ENCODE results near the gene CARF. TPM values are rescaled to one million over a fixed set of nuclear protein-coding genes. Genes with fewer than 3 reads are reported as not detected.

Gene CARF
- total RNA-seq, 1 donor from 2014 or later = 16.8 TPM

DNA sequence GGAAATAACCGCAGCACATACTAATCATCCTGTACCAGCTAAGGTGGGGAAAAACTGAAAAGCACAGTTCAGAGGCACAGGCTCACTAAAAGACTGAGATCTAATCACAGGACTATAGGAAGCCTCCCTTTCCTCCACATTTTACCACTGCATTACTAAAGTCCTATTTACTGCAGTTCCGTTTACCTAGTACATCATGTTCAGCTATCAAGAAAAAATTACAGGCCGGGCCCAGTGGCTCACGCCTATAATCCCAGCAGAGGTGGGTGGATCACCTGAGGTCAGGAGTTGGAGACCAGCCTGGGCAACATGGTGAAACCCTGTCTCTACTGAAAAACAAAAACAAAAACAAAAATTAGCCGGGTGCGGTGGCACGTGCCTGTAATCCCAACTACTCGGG, 91.6 kb downstream of the CARF start:
- TF ChIP-seq, protein P1, sequence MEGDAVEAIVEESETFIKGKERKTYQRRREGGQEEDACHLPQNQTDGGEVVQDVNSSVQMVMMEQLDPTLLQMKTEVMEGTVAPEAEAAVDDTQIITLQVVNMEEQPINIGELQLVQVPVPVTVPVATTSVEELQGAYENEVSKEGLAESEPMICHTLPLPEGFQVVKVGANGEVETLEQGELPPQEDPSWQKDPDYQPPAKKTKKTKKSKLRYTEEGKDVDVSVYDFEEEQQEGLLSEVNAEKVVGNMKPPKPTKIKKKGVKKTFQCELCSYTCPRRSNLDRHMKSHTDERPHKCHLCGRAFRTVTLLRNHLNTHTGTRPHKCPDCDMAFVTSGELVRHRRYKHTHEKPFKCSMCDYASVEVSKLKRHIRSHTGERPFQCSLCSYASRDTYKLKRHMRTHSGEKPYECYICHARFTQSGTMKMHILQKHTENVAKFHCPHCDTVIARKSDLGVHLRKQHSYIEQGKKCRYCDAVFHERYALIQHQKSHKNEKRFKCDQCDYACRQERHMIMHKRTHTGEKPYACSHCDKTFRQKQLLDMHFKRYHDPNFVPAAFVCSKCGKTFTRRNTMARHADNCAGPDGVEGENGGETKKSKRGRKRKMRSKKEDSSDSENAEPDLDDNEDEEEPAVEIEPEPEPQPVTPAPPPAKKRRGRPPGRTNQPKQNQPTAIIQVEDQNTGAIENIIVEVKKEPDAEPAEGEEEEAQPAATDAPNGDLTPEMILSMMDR (IDR thresholded peaks at IDR 0.05; ENCODE audit: unreplicated experiment) = no peak
- Mint-ChIP-seq H3K27me3 (ENCODE audit: low read depth) (no peaks in the 10 kb centered on the region), H3K36me3 (no peaks in the 10 kb centered on the region), H3K27ac (no peak overlapping the region), H3K4me3 (no peak overlapping the region), H3K4me1 (peaks cover 11% of the 10 kb centered on the region), H3K9me3 (peaks cover 2% of the 10 kb centered on the region)
- DNase-seq (ENCODE audit: low spot score in 2 of 2, unreplicated experiment in 2 of 2) = no peak

DNA sequence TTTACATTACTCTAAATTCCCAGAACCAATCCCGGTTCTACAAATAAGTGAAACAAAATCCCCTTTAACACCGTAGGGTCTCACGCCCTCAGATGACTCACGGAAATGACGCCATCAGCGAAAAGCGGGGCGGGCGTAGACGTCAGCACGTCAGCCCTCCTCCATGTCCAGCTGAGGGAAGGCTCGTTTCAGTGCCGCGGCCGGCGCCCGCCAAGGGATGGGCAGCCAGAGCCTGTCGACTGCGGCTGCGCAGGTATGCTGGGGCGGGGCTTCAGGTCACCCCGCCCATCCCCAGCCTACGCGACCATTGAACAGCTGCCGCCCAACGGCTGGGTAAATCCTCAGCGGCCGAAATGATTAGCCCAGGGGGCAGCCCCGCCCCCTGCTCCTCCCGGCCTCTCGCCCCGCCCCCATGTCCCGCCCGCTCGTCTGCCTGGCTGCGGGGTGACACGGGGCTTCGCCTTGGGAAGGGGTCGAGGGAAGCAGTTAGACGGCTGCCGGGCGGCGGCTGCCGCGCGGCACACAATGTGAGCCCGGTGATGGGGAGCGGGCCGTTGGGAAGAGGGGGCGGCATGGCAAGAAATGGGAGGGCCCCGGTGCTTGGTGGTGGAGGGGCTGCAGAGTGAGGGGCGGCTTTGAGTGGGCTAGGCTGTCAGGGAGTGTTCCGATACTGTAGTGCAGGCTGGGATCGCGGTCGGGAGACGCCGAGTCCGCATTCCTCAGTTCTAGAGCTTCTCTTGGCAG, 102.6 kb downstream of the CARF start, which contains the start of gene NBEAL1:
TSS of gene NBEAL1 (plus strand) at position 420 of the 744 bp plus-strand sequence. CDS start 1,510 bp downstream, outside the sequence.
- no peaks in the 10 kb centered on the region for H3K9me3 Mint-ChIP-seq
- H3K27ac Mint-ChIP-seq = peak within 1 kb of the TSS; percentile 99
- H3K27me3 Mint-ChIP-seq (ENCODE audit: low read depth) = peaks cover 11% of the 10 kb centered on the region
- no peaks in the 10 kb centered on the region for H3K36me3 Mint-ChIP-seq
- DNase-seq (ENCODE audit: low spot score in 2 of 2, unreplicated experiment in 2 of 2) = peak; percentile 97 to 99
- peaks cover 37% of the 10 kb centered on the region for H3K4me1 Mint-ChIP-seq
- H3K4me3 Mint-ChIP-seq = peak within 1 kb of the TSS; percentile 96
- TF ChIP-seq, protein P1 (IDR thresholded peaks at IDR 0.05; ENCODE audit: unreplicated experiment) = no peak

DNA sequence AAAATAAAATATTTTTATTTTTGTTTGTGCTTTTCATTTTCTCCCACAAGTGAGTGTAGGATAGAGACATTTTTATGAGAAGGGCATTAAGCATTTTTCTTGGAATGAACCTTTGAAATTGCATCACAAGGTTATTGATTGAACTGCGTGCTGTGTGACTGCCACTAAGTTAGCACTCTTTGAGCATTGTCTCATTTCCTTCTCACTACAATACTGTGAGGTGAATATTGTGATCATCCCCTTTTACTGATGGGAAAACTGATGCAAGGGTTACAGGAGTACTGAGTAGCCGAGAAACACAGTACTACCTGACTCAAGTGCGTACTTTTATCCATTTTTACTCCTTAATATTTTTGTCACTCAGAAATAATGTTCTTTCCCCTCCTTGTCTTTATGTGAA, 104.6 kb downstream of the CARF start:
- Mint-ChIP-seq H3K36me3 (no peaks in the 10 kb centered on the region), H3K27me3 (ENCODE audit: low read depth) (peaks cover under 1% of the 10 kb centered on the region), H3K4me1 (peaks cover 37% of the 10 kb centered on the region), H3K4me3 (peak overlapping the region; percentile 43), H3K27ac (peak overlapping the region; percentile 74), H3K9me3 (no peaks in the 10 kb centered on the region)
- TF ChIP-seq, protein P1 (IDR thresholded peaks at IDR 0.05; ENCODE audit: unreplicated experiment) = no peak
- no peak for DNase-seq (ENCODE audit: low spot score in 2 of 2, unreplicated experiment in 2 of 2)

DNA sequence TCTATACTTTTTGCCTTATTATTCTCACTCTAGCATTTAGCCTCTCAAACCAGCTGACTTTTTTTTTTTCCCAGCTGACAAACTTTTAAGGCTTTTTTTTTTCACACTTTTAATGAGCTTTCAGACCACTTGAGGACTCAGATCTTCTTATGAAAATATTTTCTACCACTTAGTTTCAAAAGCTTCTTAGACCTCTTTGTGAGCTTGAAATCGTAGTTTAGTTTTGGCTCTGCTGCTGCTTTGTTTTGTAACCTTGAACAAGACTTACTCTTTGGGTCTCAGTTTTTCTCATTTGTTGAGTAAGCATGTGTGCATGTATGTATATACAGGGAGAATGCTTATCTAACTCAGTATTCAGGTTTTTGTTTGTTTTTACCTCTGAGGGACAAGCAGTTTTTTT, 106.1 kb downstream of the CARF start:
- H3K27me3 Mint-ChIP-seq (ENCODE audit: low read depth) = no peaks in the 10 kb centered on the region
- no peaks in the 10 kb centered on the region for H3K9me3 Mint-ChIP-seq
- H3K4me3 Mint-ChIP-seq = peak overlapping the region; percentile 62
- DNase-seq (ENCODE audit: low spot score in 2 of 2, unreplicated experiment in 2 of 2) = no peak
- TF ChIP-seq, protein P1 (IDR thresholded peaks at IDR 0.05; ENCODE audit: unreplicated experiment) = no peak
- H3K36me3 Mint-ChIP-seq = no peaks in the 10 kb centered on the region
- H3K4me1 Mint-ChIP-seq = peaks cover 42% of the 10 kb centered on the region
- H3K27ac Mint-ChIP-seq = peak overlapping the region; percentile 70

DNA sequence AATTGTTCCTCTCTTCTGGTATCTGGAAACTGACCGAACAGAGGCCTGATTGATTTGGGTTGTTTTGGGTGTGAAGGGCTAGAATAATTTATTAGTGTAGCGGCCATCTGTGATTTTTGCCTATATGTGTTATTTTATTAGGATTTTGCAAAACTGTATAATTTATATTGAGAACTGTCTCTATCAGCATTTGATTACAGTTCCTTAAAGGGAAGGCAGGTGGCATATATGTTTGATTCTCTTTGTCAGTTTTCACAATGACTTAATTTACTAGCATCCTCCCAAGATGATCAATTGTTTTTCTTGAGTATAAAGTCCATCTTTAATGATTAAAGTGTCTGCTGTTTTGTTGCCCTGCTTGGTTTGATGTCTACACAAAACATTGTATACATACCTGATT, 107.1 kb downstream of the CARF start:
- Mint-ChIP-seq H3K36me3 (peaks cover 3% of the 10 kb centered on the region), H3K27me3 (ENCODE audit: low read depth) (no peaks in the 10 kb centered on the region), H3K9me3 (no peaks in the 10 kb centered on the region), H3K4me3 (peak overlapping the region; percentile 47), H3K27ac (peak overlapping the region; percentile 56), H3K4me1 (peaks cover 38% of the 10 kb centered on the region)
- TF ChIP-seq, protein P1 (IDR thresholded peaks at IDR 0.05; ENCODE audit: unreplicated experiment) = no peak
- DNase-seq (ENCODE audit: low spot score in 2 of 2, unreplicated experiment in 2 of 2) = no peak
